PFSK-1 (cell line): ENCODE data around the gene CITED2.

Source experiments
- FOXP2 ChIP-seq: optimal IDR thresholded peaks from 2 replicates; pipeline ENCODE3; 2011; ENCODE audit warnings: borderline replicate concordance, control low read depth, inconsistent platforms; ENCODE audit not compliant: insufficient read depth; ENCODE audit errors: extremely low read length, extremely low read depth
- POLR2AphosphoS5 ChIP-seq: IDR thresholded peaks from 2 replicates; pipeline ENCODE4 v1.6.1; 2012; ENCODE audit warnings: low read depth, mild to moderate bottlenecking, control low read depth, low read length, moderate library complexity
- REST ChIP-seq, 2 experiments: IDR thresholded peaks; 2 replicates each; pipeline versions ENCODE4 v1.6.1 to v1.8.0; 2011 to 2012; ENCODE audit warnings: low read depth in 2 of 2, low read length in 2 of 2, control low read depth in 1 of 2, inconsistent platforms in 1 of 2, mild to moderate bottlenecking in 1 of 2, moderate library complexity in 1 of 2; ENCODE audit not compliant: insufficient read depth in 1 of 2
- SIN3A ChIP-seq: IDR thresholded peaks from 2 replicates; pipeline ENCODE4 v1.6.1; 2012; ENCODE audit warnings: mild to moderate bottlenecking, low read length, moderate library complexity, borderline replicate concordance; ENCODE audit not compliant: insufficient read depth
- TAF1 ChIP-seq: IDR thresholded peaks from 2 replicates; pipeline ENCODE4 v1.6.1; 2012; ENCODE audit warnings: low read length, control low read depth, borderline replicate concordance; ENCODE audit not compliant: insufficient read depth

CITED2 gene

DNA sequence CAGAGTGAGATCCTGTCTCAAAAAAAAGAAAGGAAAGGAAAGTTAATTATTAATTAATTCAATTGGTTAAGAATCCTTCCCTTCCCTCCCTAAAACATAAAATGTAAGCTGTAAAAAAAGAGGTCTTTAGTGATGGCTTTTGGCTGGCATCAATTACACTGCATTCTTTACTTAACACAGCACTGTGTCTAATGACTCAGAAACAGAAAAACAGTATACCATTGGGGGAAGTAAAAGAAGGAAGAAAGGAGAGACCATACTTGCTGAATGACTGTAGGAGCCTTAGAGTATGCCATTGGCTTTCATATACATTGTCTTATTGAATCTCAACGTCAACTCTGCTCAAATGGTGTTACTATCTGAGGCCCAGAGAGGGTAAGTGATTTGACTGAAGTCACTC is 18.3 kb upstream of the CITED2 start:
- TF ChIP-seq SIN3A (no peak), TAF1 (no peak), POLR2AphosphoS5 (no peak), REST (IDR thresholded peaks at IDR 0.05; ENCODE audit: insufficient read depth in 1 of 2, low read depth in 2 of 2, low read length in 2 of 2) (no peak), FOXP2 (no peak)

GRCh38 chr6:139391709-139392108 is 17.3 kb upstream of the CITED2 start:
- TF ChIP-seq REST (IDR thresholded peaks at IDR 0.05; ENCODE audit: insufficient read depth in 1 of 2, low read depth in 2 of 2, low read length in 2 of 2) (no peak), FOXP2 (no peak), TAF1 (no peak), POLR2AphosphoS5 (no peak), SIN3A (no peak)

GRCh38 chr6:139390447-139390846 is 16.0 kb upstream of the CITED2 start:
- no peak for TF ChIP-seq POLR2AphosphoS5
- no peak for TF ChIP-seq REST (IDR thresholded peaks at IDR 0.05; ENCODE audit: insufficient read depth in 1 of 2, low read depth in 2 of 2, low read length in 2 of 2)
- no peak for TF ChIP-seq SIN3A
- TF ChIP-seq TAF1: no peak
- no peak for TF ChIP-seq FOXP2

- TF ChIP-seq TAF1 (no peak), REST (IDR thresholded peaks at IDR 0.05; ENCODE audit: insufficient read depth in 1 of 2, low read depth in 2 of 2, low read length in 2 of 2) (no peak), POLR2AphosphoS5 (no peak), SIN3A (no peak), FOXP2 (no peak)
Measured at GRCh38 chr6:139388384-139388783, 13.9 kb upstream of the CITED2 start.

GRCh38 chr6:139386404-139386803 is 12.0 kb upstream of the CITED2 start:
- TF ChIP-seq TAF1 (no peak), REST (IDR thresholded peaks at IDR 0.05; ENCODE audit: insufficient read depth in 1 of 2, low read depth in 2 of 2, low read length in 2 of 2) (no peak), POLR2AphosphoS5 (no peak), FOXP2 (no peak), SIN3A (no peak)
